HEK293 (cell line): ENCODE results near the gene B4GALT2.

Experiments used
- GLI4 ChIP-seq: fragments of 450-650 bp; formaldehyde crosslinking; IDR thresholded peaks from 2 replicates; pipeline ENCODE4 v1.5.1; 2016; ENCODE audit warnings: missing biosample characterization, missing genetic modification characterization
- RBAK ChIP-seq: fragments of 450-650 bp; formaldehyde crosslinking; IDR thresholded peaks from 2 replicates; pipeline ENCODE4 v1.5.1; 2016; ENCODE audit warnings: missing biosample characterization, missing genetic modification characterization
- ZNF239 ChIP-seq: fragments of 450-650 bp; formaldehyde crosslinking; IDR thresholded peaks from 2 replicates; pipeline ENCODE4 v1.5.1; 2016; ENCODE audit warnings: missing biosample characterization, missing genetic modification characterization
- TF ChIP-seq, protein P1 (sequence below): fragments of 450-650 bp; formaldehyde crosslinking; IDR thresholded peaks from 2 replicates; pipeline ENCODE4 v1.5.1; 2016; ENCODE audit warnings: missing biosample characterization, missing genetic modification characterization

DNA sequence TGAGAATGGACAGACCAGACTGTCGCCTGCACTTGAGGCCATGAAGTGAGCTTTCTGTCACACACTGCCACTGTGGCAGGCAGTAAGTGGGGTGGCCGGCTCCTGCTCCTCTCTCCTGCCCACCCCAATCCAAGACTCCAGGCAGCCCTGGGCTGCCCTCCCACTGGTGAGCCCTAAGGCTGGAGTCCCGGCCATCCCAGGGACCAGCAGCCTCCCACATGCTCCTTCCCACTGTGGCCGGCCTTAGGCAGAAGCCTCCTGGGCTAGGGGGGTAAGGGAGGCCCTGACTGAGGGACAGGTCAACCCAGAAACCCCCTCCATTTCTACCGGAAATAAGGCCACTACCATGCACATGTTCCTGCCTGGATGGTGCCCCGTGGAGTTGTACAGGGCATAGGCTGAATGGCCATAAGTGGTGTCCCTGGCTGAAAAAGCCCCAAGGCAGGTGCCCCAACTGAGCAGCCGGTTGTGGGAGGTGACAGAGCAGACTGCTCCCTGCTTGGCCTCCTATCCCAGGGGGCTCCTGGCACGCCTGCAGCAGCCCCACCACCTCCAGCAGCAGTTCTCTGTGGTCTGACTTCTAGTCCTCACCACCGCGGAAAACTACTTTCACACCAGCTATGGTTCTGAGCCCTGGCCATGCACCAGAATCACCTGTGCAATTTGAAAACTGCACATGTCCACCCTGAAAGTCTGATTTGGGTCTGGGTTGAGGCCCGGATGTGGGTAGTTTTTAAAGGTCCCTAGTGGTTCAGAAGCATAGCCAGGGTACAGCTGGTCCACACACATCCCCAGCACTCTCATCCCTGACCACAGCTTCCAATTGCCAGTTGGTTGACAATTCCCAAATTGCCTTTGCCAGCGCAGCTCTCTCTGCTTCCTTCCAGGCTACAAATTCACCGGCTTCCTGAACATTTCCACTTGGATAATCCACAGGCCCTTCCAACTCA is 47.0 kb upstream of the B4GALT2 start:
- TF ChIP-seq ZNF239 (tag by site-specific recombination), result no peak
- TF ChIP-seq, protein P1, sequence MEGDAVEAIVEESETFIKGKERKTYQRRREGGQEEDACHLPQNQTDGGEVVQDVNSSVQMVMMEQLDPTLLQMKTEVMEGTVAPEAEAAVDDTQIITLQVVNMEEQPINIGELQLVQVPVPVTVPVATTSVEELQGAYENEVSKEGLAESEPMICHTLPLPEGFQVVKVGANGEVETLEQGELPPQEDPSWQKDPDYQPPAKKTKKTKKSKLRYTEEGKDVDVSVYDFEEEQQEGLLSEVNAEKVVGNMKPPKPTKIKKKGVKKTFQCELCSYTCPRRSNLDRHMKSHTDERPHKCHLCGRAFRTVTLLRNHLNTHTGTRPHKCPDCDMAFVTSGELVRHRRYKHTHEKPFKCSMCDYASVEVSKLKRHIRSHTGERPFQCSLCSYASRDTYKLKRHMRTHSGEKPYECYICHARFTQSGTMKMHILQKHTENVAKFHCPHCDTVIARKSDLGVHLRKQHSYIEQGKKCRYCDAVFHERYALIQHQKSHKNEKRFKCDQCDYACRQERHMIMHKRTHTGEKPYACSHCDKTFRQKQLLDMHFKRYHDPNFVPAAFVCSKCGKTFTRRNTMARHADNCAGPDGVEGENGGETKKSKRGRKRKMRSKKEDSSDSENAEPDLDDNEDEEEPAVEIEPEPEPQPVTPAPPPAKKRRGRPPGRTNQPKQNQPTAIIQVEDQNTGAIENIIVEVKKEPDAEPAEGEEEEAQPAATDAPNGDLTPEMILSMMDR (tag by site-specific recombination), result no peak
- no peak for TF ChIP-seq RBAK (tag by site-specific recombination)
- TF ChIP-seq GLI4, result no peak
